Lower leg skin (tissue), 4 donors: ENCODE data around the gene ERC2. TPM values are rescaled to one million over a fixed set of nuclear protein-coding genes. Genes with fewer than 3 reads are reported as not detected.

Experiments
- DNase-seq, 2 donors: peaks; one replicate each; pipeline ENCODE4 v3.0.0-alpha.2; 2019; ENCODE audit warnings: low spot score in 2 of 2
- H3K4me3 ChIP-seq: fragments of 200-600 bp; sonication (generic); 2 replicates; pipeline ENCODE4 v1.5.1; 2017; ENCODE audit warnings: mild to moderate bottlenecking, low read depth; ENCODE audit not compliant: poor library complexity, severe bottlenecking
- POLR2A ChIP-seq, 2 donors: fragments of 450-650 bp; IDR thresholded peaks; one replicate each; pipeline ENCODE4 v1.6.1; 2016 to 2017; ENCODE audit warnings: antibody characterized with exemption in 2 of 2, mild to moderate bottlenecking in 1 of 2, moderate library complexity in 1 of 2
- WGBS, 2 donors: methylation state at CpG; one replicate each; pipeline ENCODE4 v1.1.5; 2018; 5-methylcytosine and 5-hydroxymethylcytosine counted together
- intact Hi-C: fragments of 100-400 bp; cut with DNase I; formaldehyde crosslinking; loops from one replicate; pipeline ENCODE4 v1.15.0; 2023; ENCODE audit warnings: low total_unique reads
- total RNA-seq, 4 donors: library from RNA; depleted of rRNA; stranded (reverse); fragments of >200 nt; gene quantifications; one replicate each; pipeline ENCODE4 v1.1.0, GENCODE V29; 2016
- TF ChIP-seq, protein P1 (sequence below), 3 donors: fragments of 450-650 bp; IDR thresholded peaks; one replicate each; pipeline ENCODE4 v1.5.1; 2016; ENCODE audit warnings: antibody characterized with exemption in 3 of 3, mild to moderate bottlenecking in 3 of 3, moderate library complexity in 2 of 3

ERC2 gene
- total RNA-seq, 4 donors from 2014 or later = 0.23 to 1.3 (median 0.42) TPM; not detected in 1

GRCh38 chr3:55775366-55776154 lies 692.7 kb downstream of the ERC2 start:
- no peak for DNase-seq
- TF ChIP-seq POLR2A (IDR thresholded peaks at IDR 0.05) = no peak
- TF ChIP-seq, protein P1, sequence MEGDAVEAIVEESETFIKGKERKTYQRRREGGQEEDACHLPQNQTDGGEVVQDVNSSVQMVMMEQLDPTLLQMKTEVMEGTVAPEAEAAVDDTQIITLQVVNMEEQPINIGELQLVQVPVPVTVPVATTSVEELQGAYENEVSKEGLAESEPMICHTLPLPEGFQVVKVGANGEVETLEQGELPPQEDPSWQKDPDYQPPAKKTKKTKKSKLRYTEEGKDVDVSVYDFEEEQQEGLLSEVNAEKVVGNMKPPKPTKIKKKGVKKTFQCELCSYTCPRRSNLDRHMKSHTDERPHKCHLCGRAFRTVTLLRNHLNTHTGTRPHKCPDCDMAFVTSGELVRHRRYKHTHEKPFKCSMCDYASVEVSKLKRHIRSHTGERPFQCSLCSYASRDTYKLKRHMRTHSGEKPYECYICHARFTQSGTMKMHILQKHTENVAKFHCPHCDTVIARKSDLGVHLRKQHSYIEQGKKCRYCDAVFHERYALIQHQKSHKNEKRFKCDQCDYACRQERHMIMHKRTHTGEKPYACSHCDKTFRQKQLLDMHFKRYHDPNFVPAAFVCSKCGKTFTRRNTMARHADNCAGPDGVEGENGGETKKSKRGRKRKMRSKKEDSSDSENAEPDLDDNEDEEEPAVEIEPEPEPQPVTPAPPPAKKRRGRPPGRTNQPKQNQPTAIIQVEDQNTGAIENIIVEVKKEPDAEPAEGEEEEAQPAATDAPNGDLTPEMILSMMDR (IDR thresholded peaks at IDR 0.05) = no peak
- WGBS, 2 donors = 85 to 86% methylated on average over 6 of the region's 6 CpGs
- intact Hi-C loops = no loop called here
- no peak overlapping the region for H3K4me3 ChIP-seq

DNA sequence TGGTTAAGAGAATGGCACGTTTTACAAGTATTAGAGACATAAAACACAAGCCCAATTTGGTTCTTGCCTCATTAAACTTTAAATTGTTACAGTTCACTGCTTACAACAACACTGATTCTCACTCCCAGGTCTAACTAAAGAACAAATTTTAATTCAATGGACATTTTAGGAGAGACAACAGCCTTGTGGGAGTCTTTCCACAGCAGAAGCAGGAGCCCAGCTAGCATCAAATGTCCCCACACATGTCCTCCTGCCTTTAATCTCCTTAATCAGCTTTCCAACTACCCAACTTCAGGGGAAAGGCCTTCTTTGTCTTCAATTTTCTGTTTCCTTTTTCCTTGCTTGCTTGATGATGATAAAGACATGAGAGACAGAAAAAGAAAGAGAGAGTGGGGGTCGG lies 693.4 kb downstream of the ERC2 start:
- no peak for DNase-seq
- intact Hi-C loops = no loop called here
- 81% methylated on average over 2 of the region's 2 CpGs for WGBS, 2 donors
- TF ChIP-seq, protein P1 (IDR thresholded peaks at IDR 0.05) = no peak
- TF ChIP-seq POLR2A (IDR thresholded peaks at IDR 0.05) = no peak
- no peak overlapping the region for H3K4me3 ChIP-seq

DNA sequence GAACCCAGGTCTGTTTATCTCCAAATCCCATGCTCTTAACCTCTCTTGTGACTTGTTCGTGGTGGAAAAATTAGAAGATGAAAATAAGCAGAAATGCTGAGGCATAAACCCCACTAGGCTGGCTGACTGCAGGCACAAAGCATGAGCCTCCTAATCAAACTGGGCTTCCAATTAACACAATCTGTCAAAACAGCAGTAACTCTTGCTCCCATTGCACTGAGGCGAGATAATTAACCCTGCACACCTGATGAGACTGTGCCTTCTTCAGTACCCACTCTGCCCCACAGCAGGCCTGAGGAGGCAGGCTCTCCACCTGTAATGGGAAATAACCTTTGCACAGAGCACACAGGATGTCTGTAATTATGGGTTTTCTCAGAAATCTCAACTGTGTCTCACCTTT lies 696.8 kb downstream of the ERC2 start:
- TF ChIP-seq POLR2A (IDR thresholded peaks at IDR 0.05) = no peak
- TF ChIP-seq, protein P1 (IDR thresholded peaks at IDR 0.05) = no peak
- H3K4me3 ChIP-seq = no peak overlapping the region
- WGBS, 2 donors = 90 to 93% methylated on average over 2 of the region's 2 CpGs
- DNase-seq = no peak
- intact Hi-C loops = no loop called here

DNA sequence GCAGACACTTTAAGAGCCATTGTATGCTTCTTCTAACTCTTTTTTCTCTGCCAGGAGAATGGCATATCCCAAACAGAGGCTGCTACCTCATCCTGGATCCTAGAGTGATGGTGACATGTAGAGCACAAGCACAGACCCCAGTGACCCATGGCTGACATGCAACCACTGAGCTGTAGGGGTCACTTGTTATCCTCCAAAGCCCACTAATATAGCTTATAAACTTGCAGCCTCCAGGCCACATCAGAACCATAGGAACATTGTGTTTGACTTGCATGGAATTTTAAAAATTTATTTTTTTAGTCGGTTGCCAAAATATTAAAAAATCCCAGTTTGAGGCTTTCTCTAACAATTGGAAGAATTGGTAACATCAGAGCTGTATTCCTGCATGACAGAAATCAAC lies 698.2 kb downstream of the ERC2 start:
- H3K4me3 ChIP-seq = no peak overlapping the region
- TF ChIP-seq POLR2A (IDR thresholded peaks at IDR 0.05) = no peak
- TF ChIP-seq, protein P1 (IDR thresholded peaks at IDR 0.05) = no peak
- no peak for DNase-seq
- 80 to 87% methylated on average over 1 of the region's 1 CpG for WGBS, 2 donors
- intact Hi-C loops = no loop called here

- WGBS, 2 donors = 47 to 72% methylated on average over 1 of the region's 1 CpG
- TF ChIP-seq POLR2A (IDR thresholded peaks at IDR 0.05) = no peak
- TF ChIP-seq, protein P1 (IDR thresholded peaks at IDR 0.05) = no peak
- intact Hi-C loops = no loop called here
- DNase-seq = no peak
- H3K4me3 ChIP-seq = no peak overlapping the region
Observed at GRCh38 chr3:55766753-55767152, 701.5 kb downstream of the ERC2 start.
